ENCODE data around the gene MARCHF5.

- no peak for TF ChIP-seq ZNF274 (IDR thresholded peaks at IDR 0.05; ENCODE audit: low read depth, low read length)
- no peak for TF ChIP-seq YY1 (IDR thresholded peaks at IDR 0.05; ENCODE audit: insufficient read depth, insufficient read length)
Measured at GRCh38 chr10:92284112-92284704, 6.8 kb upstream of the MARCHF5 start.

Data from NT2/D1 (cell line).